22Rv1 (cell line): ENCODE results near the gene TMEM42.

Experiments
- H3K27ac ChIP-seq: fragments of 450-650 bp; 2 replicates; pipeline ENCODE4 v1.5.1; 2017
- CTCF ChIP-seq: fragments of 450-650 bp; IDR thresholded peaks from 2 replicates; pipeline ENCODE4 v1.5.1; 2017; ENCODE audit warnings: mild to moderate bottlenecking
- ZFX ChIP-seq: fragments of 450-650 bp; IDR thresholded peaks from 2 replicates; pipeline ENCODE4 v1.6.1; 2017; ENCODE audit warnings: antibody characterized with exemption, borderline replicate concordance

TMEM42 gene

GRCh38 chr3:44877333-44877732, 15.6 kb downstream of the TMEM42 start:
- TF ChIP-seq ZFX, result no peak
- TF ChIP-seq CTCF, result no peak
- H3K27ac ChIP-seq, result no peak overlapping the region

- TF ChIP-seq ZFX, result no peak
- no peak for TF ChIP-seq CTCF
- H3K27ac ChIP-seq, result no peak overlapping the region
Measured at GRCh38 chr3:44880284-44880683, 18.6 kb downstream of the TMEM42 start.

GRCh38 chr3:44883213-44883955, 21.7 kb downstream of the TMEM42 start:
- TF ChIP-seq ZFX (no peak), CTCF (no peak)
- no peak overlapping the region for H3K27ac ChIP-seq

- TF ChIP-seq CTCF (no peak), ZFX (no peak)
- H3K27ac ChIP-seq, result no peak overlapping the region
Measured at GRCh38 chr3:44883999-44884431, 22.3 kb downstream of the TMEM42 start.

- no peak overlapping the region for H3K27ac ChIP-seq
- TF ChIP-seq CTCF (no peak), ZFX (no peak)
Measured at GRCh38 chr3:44885618-44886017, 23.9 kb downstream of the TMEM42 start.

- TF ChIP-seq CTCF (no peak), ZFX (no peak)
- no peak overlapping the region for H3K27ac ChIP-seq
Measured at GRCh38 chr3:44886561-44886960, 24.8 kb downstream of the TMEM42 start.

GRCh38 chr3:44887101-44887500, 25.4 kb downstream of the TMEM42 start:
- no peak overlapping the region for H3K27ac ChIP-seq

More at GRCh38 chr3:44887101-44887500, 25.4 kb downstream of the TMEM42 start:
- TF ChIP-seq ZFX, result no peak
- no peak for TF ChIP-seq CTCF
